Ecto neural progenitor cell (in vitro differentiated cells): ENCODE measurements around the gene EPHA2.

Source experiments
- DNase-seq: peaks from one replicate; pipeline ENCODE4 v3.0.0-alpha.2; 2018; ENCODE audit warnings: low spot score

The EPHA2 gene

GRCh38 chr1:16092097-16092922, 63.6 kb downstream of the EPHA2 start:
- peak; percentile 44 for DNase-seq

DNA sequence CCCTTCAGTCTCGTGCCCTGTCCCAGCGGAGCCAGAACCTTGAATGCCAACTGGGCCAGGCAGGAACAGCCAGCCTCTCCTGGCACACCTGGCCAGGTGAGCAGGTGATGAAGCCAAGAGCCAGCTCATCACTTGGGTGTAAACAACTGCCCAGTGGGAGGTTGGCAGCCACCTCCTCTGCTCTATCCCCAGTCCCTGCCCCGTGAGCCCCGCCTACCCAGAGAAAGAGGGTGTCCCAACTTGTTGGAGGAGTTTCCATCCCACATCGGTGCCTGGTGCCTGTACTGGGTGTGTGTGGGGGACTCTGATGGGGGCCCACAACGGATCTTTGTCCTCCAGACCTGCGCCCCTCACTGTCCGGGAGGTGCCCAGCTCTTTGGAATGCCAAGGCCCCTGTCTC, 64.6 kb downstream of the EPHA2 start:
- no peak for DNase-seq

DNA sequence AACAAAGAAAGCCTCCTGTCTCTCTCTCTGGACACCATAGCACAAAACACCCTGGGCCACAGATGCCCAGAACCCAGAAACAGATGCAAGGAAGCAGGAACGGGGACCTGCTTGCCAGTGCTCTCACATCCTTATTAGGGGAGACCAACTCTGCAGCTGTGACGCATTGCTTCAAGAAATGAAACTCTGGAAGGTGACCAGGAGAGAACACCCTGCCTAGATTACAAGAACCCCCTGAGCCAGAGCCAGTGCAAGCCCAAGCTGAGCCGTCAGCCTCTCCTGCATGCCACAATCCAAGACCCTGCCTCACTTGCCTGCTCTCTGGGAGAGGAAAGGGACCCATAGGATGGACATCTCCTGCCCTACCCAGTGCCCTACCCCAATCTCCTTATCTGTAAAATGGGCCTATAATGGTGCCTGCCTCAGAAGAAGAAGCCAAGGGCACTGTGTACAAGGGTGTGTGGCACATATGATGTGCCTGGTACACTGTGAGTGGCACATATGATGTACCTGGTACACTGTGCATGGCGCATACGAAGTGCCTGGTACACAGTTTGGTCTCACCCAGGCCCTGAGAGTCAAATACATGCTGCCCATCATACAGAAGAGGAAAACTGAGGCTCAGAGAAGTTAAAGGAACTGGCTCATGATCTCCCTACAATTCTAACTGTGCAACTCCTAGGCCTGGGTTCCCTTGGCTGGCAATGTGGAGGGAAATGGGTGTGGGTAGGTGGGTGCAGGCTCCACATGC, 65.6 kb downstream of the EPHA2 start:
- no peak for DNase-seq

DNA sequence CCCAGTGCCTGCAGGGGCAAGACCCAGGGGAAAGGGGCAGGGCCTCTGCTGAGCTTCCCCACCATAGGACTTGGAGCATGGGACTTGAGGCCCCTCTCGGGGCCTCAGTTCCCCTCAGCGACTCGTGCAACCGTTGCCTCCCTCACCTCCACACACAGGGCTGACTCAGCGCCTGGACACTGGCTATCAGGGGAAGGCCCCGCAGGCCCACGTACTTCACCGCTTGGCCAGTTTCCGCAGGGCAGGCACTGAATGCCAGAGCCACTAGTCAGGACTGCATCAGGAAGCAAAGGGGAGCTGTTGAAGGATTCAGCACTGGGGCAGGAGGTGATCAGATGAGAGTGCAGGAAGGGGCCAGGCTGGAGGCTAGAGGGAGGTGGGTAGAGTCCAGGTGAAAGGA, 66.9 kb downstream of the EPHA2 start:
- peak; percentile 44 for DNase-seq

DNA sequence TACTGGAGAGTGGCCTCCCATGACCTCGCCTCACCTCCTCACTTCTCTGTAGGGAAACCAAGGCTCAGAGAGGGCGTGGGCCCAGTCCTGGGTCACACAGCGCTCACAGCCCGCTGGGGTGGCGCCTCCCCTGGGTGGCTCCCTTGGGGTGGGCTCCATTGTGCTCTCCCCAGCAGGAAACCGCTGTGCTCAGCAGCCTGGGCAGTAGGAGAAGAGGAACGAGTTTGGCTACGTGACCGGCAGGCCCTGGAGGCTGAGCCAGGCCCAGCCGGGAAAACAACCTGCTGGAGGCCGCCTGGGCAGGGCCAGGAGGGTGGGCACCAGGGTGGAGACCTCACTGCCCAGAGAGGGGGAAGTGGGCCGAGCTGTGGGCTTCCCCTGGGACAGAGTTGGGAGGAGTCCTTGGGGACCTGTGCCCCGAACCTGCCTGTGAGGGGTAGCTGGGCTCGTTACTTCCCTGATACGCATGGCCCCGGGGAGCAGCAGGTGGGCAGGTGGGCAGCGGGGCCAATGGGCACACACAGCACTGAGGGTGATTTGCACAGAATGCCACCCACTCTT, 67.4 kb downstream of the EPHA2 start:
- DNase-seq: peak; percentile 45

DNA sequence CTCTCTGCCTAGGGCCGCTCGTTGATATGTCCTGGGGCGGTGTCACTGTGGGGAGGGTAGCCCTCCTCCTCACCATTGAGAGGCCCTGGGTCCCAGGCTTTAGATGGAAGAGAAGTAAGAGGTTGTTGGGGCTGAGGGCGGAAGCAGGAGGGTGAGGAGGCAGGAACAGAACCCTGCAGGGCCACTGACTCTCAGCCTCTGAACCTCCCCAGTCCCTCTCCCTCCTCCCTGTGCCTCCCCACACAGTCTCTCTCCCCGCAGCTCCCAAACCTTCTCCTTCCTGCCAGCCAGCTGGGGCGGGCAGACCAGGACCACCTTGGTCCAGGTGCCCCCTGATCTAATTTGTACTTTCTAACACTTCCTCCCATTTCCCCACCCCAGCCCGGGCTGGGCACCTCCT, 68.1 kb downstream of the EPHA2 start:
- no peak for DNase-seq

- no peak for DNase-seq
These were observed 70.3 kb downstream of the EPHA2 start for GRCh38 chr1:16085522-16085921.

GRCh38 chr1:16083486-16083885, 72.4 kb downstream of the EPHA2 start:
- no peak for DNase-seq

DNA sequence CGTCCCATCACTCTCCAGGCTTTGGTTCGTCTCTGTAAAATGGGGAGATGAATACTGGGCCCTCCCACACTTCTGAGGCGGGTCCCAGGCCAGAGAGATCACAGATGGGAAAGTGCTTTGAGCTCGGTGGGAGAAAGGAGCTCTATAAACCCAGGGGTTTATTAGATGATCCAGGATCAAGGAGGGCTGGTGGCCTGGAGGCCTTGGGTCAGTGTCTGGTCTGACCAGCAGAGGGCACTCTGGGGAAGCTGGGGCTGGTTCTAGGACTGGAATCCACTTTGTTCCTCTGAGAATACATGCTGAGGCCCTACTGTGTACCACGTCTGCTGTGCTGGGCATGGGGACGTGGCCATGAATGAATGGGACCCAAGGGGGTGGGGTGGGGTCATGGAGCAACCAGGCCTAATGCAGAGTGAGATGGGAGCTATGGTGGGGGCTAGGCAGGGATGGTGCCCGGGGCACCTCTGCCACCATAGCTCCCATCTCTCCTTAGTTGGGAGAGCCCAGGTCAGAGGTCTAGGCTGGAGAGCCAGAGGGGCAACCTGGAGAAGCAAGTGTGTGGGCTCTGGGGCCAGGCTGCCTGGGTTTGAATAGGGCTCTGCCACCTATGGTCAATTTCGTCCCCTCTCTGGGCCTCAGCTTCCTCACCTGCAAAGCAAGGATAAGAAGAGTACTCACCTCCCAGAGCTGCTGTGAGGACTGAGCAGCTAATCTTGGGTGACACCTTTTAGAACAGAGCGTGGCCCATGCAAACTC, 73.4 kb downstream of the EPHA2 start:
- DNase-seq: peak; percentile 87

DNA sequence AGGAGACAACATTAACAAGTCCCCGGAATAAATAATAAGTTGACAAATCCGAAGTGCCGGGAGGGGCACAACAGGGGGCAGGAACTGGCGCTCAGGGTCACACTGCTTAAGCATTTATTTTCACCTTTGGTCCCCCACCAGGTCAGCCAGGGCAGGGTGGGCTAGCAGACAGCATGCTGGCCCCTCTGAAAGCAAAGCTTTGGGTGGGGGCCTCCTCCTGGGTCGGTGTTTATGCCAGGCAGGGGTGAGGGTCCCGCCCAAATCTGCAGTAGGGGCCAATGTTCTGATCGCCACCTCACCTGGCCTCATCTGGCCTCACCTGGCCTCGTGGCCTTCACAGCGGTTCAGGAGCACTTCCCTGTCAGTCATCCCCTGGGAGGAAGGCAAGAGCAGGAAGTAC, 74.2 kb downstream of the EPHA2 start:
- DNase-seq: no peak

- no peak for DNase-seq
These were observed 75.3 kb downstream of the EPHA2 start for GRCh38 chr1:16080422-16081150.

DNA sequence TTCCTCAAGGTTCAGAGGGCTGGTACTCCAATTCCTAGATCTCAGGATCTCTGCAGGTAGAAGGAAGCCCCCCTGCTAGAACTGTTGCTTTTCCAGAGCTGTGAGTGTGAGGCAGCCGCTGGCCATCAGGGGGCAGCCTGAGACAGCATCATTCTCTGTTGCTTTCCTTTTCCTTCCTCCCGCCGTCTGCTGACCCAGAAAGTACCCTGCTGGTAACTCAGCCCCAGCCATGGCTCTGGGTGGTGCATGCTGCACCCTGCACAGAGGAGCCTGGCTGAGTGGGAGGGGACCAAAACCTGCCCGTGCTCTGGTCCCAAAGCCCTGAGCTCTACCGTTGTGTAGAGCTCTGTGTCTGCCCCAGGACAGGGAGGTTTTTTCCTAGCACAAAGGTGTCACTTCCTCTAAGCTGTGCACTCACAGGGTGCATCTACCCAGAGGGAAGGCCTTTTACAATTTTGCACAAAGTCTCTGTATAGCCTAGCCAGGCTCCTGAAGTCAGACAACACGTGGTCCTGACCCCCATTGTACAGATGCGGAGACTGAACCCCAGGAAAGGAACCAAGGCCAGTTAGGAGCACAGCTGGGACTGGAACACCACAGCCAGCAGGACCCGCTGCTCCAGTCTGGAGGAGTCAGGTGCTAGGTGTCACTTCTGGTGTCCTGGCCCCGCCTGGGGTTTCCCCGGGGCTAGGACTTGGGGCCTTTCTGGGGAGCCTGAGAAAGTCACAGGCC, 76.8 kb downstream of the EPHA2 start:
- peak; percentile 86 for DNase-seq

DNA sequence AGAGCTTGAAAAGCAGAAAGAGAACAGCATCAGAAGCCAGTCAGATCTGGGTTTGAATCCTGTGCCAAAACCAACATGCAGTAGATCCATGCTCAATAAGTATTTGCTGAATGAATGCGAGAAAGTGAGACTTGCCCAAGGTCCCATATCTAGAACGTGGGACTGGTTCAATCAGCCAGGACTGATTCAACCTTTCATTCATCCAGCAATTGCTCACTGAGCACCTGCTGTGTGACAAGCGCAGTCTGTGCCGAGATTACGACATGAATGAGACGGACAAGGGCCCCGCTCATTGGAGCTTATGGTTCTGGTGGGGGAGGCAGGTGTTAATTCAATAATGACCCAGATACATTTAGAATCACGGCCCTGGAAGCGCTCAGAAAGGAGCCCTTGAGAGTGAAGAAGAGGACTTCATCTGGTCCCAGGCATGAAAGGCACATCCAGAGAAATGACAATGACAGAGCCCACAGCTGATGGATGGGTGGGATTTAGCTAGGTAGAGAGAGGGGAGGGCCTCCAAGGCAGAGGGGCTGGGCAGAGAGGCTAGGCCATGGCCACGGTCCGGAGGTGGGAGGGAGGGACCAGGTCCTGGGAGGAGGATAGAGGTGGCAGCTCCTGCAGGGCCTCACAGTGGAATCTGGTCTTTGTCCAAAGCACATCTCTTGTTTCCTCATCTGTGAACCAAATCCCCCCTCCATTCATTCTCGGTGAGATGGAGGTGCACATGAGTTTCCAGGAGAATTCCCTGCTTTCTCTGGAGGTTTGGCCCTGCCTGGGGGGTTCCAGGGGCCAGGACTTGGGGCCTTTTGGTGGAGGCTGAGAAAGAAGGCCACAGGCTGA, 78.2 kb downstream of the EPHA2 start:
- DNase-seq: no peak

DNA sequence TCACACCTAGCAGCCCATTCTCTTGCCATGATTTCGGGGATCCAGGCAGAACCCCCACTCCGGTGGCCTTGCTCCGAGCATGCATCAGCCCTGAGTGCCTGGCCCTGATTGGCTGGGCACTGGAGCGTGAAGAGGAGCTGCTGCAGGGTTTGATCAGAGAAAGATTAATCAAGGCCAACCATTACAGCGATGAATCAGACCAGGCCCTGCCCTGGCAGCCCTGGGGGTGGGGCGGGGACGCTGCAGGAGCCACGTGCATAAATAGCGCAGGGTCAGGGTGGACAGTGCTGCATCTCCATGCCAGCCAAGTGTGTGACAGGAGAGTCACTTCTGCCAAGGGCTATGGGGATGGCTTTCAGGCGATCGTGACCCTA, 79.0 kb downstream of the EPHA2 start:
- DNase-seq: no peak

DNA sequence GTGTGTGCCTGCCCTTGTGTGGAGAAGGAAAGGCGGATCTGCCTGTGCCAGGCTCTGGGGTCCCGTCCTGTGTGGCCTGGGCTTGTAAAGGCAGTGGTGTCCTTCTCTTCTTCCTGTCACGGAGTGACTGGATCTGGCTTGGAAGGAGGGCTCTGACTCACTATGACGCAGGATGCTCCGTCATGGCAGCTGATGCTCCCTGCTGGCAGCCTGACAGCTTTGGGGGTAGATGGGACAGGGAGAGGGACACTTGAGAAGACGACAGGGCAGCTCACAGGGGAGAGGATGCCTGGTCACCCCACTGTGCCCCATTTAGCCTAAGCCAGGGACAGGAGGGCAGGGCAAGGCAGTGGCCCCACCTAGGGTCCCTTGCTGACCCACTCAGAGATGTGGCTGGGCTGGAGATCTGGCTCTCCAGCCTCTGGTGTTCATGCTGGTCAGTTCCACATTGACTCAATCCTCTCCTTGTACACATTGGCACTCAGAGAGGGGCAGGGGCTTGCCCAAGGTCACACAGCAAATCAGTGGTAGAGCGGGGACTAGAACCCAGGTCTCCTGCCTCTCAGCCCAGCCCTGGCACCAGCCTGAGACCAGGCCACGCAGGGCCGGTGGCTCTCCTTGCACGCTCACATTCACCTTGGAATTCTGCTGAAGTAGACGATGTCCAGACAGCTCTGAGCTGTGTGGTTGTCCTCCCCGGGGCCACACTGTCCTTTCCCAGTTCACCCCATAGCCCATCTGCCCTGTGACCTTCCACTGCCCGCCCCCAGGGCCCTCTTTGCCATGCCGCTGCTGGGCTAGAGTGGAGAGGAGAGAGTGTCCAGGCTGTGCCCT, 79.6 kb downstream of the EPHA2 start:
- DNase-seq: no peak

DNA sequence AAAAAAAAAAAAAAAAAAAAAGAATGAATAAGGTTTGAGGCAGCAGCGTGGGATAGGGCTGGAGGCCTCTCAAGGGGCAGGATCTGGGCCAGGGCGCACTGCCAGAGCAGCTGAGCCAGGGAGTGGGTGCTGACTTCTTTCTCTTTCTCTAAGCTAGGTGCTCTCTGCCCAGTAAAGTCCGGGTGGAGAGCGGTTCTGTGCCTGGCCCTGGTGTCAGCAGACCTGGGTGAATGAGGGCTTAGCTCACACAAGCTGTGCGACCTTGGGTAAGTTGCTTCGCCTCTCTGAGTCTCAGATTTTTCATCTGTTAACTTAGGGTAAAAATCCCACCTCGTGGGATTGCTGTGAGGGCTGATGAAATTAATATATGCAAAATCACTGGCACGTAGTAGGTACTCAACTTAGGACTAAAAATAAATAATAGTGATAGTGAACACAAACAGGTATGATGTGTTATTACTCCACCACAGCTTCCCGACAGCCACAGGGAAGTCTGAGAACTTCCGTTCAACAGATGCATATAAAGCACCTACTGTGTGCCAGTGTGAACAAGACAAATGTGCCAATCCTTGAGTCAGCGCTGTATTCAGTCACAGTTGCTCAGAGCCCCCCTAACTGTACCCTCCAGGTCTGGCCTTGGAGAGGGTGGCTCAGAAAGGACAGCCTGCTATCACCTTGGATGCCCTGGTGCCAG, 80.4 kb downstream of the EPHA2 start:
- no peak for DNase-seq
